DLD1 (cell line): ENCODE data around the gene ABTB2.

Experiments
- in situ Hi-C: cut with HindIII; loops from 2 replicates; pipeline ENCODE4 v1.10.0; 2017; ENCODE audit warnings: low sequenced_read_pairs

Gene ABTB2

GRCh38 chr11:34198523-34198922 is 159.3 kb downstream of the ABTB2 start:
- in situ Hi-C loops, result no loop called here

- in situ Hi-C loops, result no loop called here
Observed at GRCh38 chr11:34197256-34197655, 160.6 kb downstream of the ABTB2 start.

GRCh38 chr11:34194576-34195335 is 163.1 kb downstream of the ABTB2 start:
- in situ Hi-C loops, result no loop called here

- in situ Hi-C loops, result no loop called here
Observed at GRCh38 chr11:34192481-34193401, 165.1 kb downstream of the ABTB2 start.

- in situ Hi-C loops, result no loop called here
Observed at GRCh38 chr11:34191578-34191977, 166.2 kb downstream of the ABTB2 start.

- in situ Hi-C loops, result no loop called here
Observed at GRCh38 chr11:34190192-34191139, 167.3 kb downstream of the ABTB2 start.

- in situ Hi-C loops, result loop anchor here (10.0 kb wide), 1 partner anchor 76 kb away; no protein-coding TSS in a partner anchor
Observed at GRCh38 chr11:34189191-34189590, 168.6 kb downstream of the ABTB2 start.

- in situ Hi-C loops, result loop anchor here (10.0 kb wide), 1 partner anchor 77 kb away; no protein-coding TSS in a partner anchor
Observed at GRCh38 chr11:34188181-34188580, 169.6 kb downstream of the ABTB2 start.

- in situ Hi-C loops, result loop anchor here (10.0 kb wide), 1 partner anchor 79 kb away; no protein-coding TSS in a partner anchor
Observed at GRCh38 chr11:34185926-34186841, 171.6 kb downstream of the ABTB2 start.

- in situ Hi-C loops, result loop anchor here (5.0 to 10.0 kb wide), 2 partner anchors 80 to 168 kb away; no protein-coding TSS in a partner anchor
Observed at GRCh38 chr11:34184505-34185015, 173.2 kb downstream of the ABTB2 start.

- in situ Hi-C loops, result loop anchor here (5.0 to 10.0 kb wide), 2 partner anchors 81 to 168 kb away; no protein-coding TSS in a partner anchor
Observed at GRCh38 chr11:34183848-34184391, 173.9 kb downstream of the ABTB2 start.

- in situ Hi-C loops, result loop anchor here (5.0 to 10.0 kb wide), 2 partner anchors 82 to 169 kb away; no protein-coding TSS in a partner anchor
Observed at GRCh38 chr11:34182921-34183685, 174.7 kb downstream of the ABTB2 start.

GRCh38 chr11:34182425-34182824 is 175.4 kb downstream of the ABTB2 start:
- in situ Hi-C loops, result loop anchor here (5.0 to 10.0 kb wide), 2 partner anchors 82 to 170 kb away; no protein-coding TSS in a partner anchor

- in situ Hi-C loops, result loop anchor here (5.0 to 10.0 kb wide), 2 partner anchors 83 to 170 kb away; no protein-coding TSS in a partner anchor
Observed at GRCh38 chr11:34181856-34182405, 175.9 kb downstream of the ABTB2 start.

- in situ Hi-C loops, result loop anchor here (5.0 to 10.0 kb wide), 2 partner anchors 84 to 171 kb away; no protein-coding TSS in a partner anchor
Observed at GRCh38 chr11:34181251-34181650, 176.6 kb downstream of the ABTB2 start.

- in situ Hi-C loops, result loop anchor here (5.0 to 10.0 kb wide), 2 partner anchors 84 to 172 kb away; no protein-coding TSS in a partner anchor
Observed at GRCh38 chr11:34180814-34181165, 177.0 kb downstream of the ABTB2 start.
